Stimulated activated CD4-positive, alpha-beta T cell treated with anti-CD3 and anti-CD28 coated beads, Interleukin-12 subunit alpha, Interleukin-12 subunit beta, amount 100 ng/mL, for 4 hours (primary cell): ENCODE results near the gene ALDH1A3.
A peak's percentile ranks its signal among the peaks of the same experiment; 100 is the strongest.

Source experiments
- DNase-seq: peaks from one replicate; pipeline ENCODE4 v3.0.0-alpha.2; 2020

The ALDH1A3 gene

GRCh38 chr15:100859970-100860828 lies 19.4 kb upstream of the ALDH1A3 start:
- DNase-seq = no peak

- no peak for DNase-seq
Measured at GRCh38 chr15:100860829-100861510, 18.7 kb upstream of the ALDH1A3 start.

GRCh38 chr15:100861511-100861991 lies 18.1 kb upstream of the ALDH1A3 start:
- DNase-seq = no peak

GRCh38 chr15:100862162-100862561 lies 17.5 kb upstream of the ALDH1A3 start:
- no peak for DNase-seq

- no peak for DNase-seq
Measured at GRCh38 chr15:100863075-100863795, 16.4 kb upstream of the ALDH1A3 start.

- DNase-seq = no peak
Measured at GRCh38 chr15:100863796-100864267, 15.8 kb upstream of the ALDH1A3 start.

GRCh38 chr15:100866386-100867330 lies 13.0 kb upstream of the ALDH1A3 start:
- no peak for DNase-seq

- DNase-seq = no peak
Measured at GRCh38 chr15:100867433-100867832, 12.2 kb upstream of the ALDH1A3 start.

- no peak for DNase-seq
Measured at GRCh38 chr15:100869151-100869999, 10.3 kb upstream of the ALDH1A3 start.

GRCh38 chr15:100873029-100873677 lies 6.5 kb upstream of the ALDH1A3 start:
- DNase-seq = peak; percentile 29

GRCh38 chr15:100875495-100875894 lies 4.1 kb upstream of the ALDH1A3 start:
- no peak for DNase-seq

- no peak for DNase-seq
Measured at GRCh38 chr15:100875976-100876375, 3.7 kb upstream of the ALDH1A3 start.

GRCh38 chr15:100877551-100877950 lies 2.1 kb upstream of the ALDH1A3 start:
- DNase-seq = no peak

- DNase-seq = no peak
Measured at GRCh38 chr15:100878130-100878529, 1.5 kb upstream of the ALDH1A3 start.

- no peak for DNase-seq
Measured at GRCh38 chr15:100878648-100879047, 983 bp upstream of the ALDH1A3 start.

- no peak for DNase-seq
Measured at GRCh38 chr15:100879061-100879463, 569 bp upstream of the ALDH1A3 start.

GRCh38 chr15:100880139-100880896 lies 687 bp downstream of the ALDH1A3 start:
- no peak for DNase-seq

- DNase-seq = no peak
Measured at GRCh38 chr15:100880897-100881242, 1.2 kb downstream of the ALDH1A3 start.

GRCh38 chr15:100881573-100882336 lies 2.1 kb downstream of the ALDH1A3 start:
- DNase-seq = no peak
